H9 (cell line): Measurements from ENCODE around the gene CKS2. TPM values are rescaled to one million over a fixed set of nuclear protein-coding genes. Genes with fewer than 3 reads are reported as not detected.
A peak's percentile ranks its signal among the peaks of the same experiment; 100 is the strongest.

ENCODE experiments used
- DNase-seq: peaks from one replicate; pipeline ENCODE4 v3.0.0-alpha.2; 2017
- H2AFZ ChIP-seq: one replicate; pipeline ENCODE4 v1.6.1; 2013; ENCODE audit warnings: mild to moderate bottlenecking, low read length, control low read depth, moderate library complexity
- H2AK5ac ChIP-seq: 2 replicates; pipeline ENCODE4 v1.6.1; 2013; ENCODE audit warnings: low read length, control low read depth, mixed read lengths; ENCODE audit not compliant: insufficient read length
- H2BK120ac ChIP-seq: one replicate; pipeline ENCODE4 v1.6.1; 2013; ENCODE audit warnings: low read depth, mild to moderate bottlenecking, low read length, control low read depth, inconsistent platforms; ENCODE audit not compliant: poor library complexity, severe bottlenecking
- H2BK12ac ChIP-seq: 2 replicates; pipeline ENCODE4 v1.6.1; 2013; ENCODE audit warnings: low read length, control low read depth, mixed read lengths, low read depth; ENCODE audit not compliant: insufficient read length
- H2BK15ac ChIP-seq: 2 replicates; pipeline ENCODE4 v1.6.1; 2013; ENCODE audit warnings: low read depth, low read length, control low read depth
- H2BK20ac ChIP-seq: one replicate; pipeline ENCODE4 v1.6.1; 2013; ENCODE audit warnings: low read depth, mild to moderate bottlenecking, low read length, control low read depth, inconsistent platforms; ENCODE audit not compliant: poor library complexity, severe bottlenecking
- H2BK5ac ChIP-seq: 2 replicates; pipeline ENCODE4 v1.6.1; 2013; ENCODE audit warnings: low read length, control low read depth, mixed read lengths; ENCODE audit not compliant: insufficient read length
- H3K14ac ChIP-seq: 2 replicates; pipeline ENCODE4 v1.6.1; 2013; ENCODE audit warnings: low read length, control low read depth; ENCODE audit not compliant: insufficient read depth
- H3K18ac ChIP-seq: 2 replicates; pipeline ENCODE4 v1.6.1; 2013; ENCODE audit warnings: low read depth, mild to moderate bottlenecking, mixed read lengths, low read length, control low read depth; ENCODE audit not compliant: insufficient read length
- H3K23ac ChIP-seq: 2 replicates; pipeline ENCODE4 v1.6.1; 2013; ENCODE audit warnings: low read length, control low read depth, mixed read lengths, low read depth; ENCODE audit not compliant: insufficient read length
- H3K23me2 ChIP-seq: 2 replicates; pipeline ENCODE4 v1.6.1; 2013; ENCODE audit warnings: low read depth, mild to moderate bottlenecking, mixed read lengths, low read length, control low read depth; ENCODE audit not compliant: insufficient read length, poor library complexity, severe bottlenecking
- H3K27ac ChIP-seq: 2 replicates; pipeline ENCODE4 v1.5.1; 2013; ENCODE audit warnings: low read length, control low read depth, mixed read lengths, low read depth; ENCODE audit not compliant: insufficient read length
- H3K27me3 ChIP-seq: 2 replicates; pipeline ENCODE4 v1.6.1; 2013; ENCODE audit warnings: low read length, control low read depth, inconsistent platforms; ENCODE audit not compliant: insufficient read depth
- H3K4ac ChIP-seq: 2 replicates; pipeline ENCODE4 v1.6.1; 2013; ENCODE audit warnings: low read depth, mild to moderate bottlenecking, control low read depth, inconsistent platforms, low read length, moderate library complexity
- H3K4me1 ChIP-seq: 2 replicates; pipeline ENCODE4 v1.6.1; 2013; ENCODE audit warnings: low read length, control low read depth, inconsistent platforms; ENCODE audit not compliant: insufficient read depth
- H3K4me2 ChIP-seq: 2 replicates; pipeline ENCODE4 v1.6.1; 2013; ENCODE audit warnings: low read length, control low read depth, mixed read lengths; ENCODE audit not compliant: insufficient read length, insufficient read depth
- H3K56ac ChIP-seq: 2 replicates; pipeline ENCODE4 v1.6.1; 2013; ENCODE audit warnings: low read depth, mild to moderate bottlenecking, mixed read lengths, low read length, control low read depth; ENCODE audit not compliant: insufficient read length
- H3K79me1 ChIP-seq: 2 replicates; pipeline ENCODE4 v1.6.1; 2013; ENCODE audit warnings: low read depth, mild to moderate bottlenecking, moderate library complexity, low read length, control low read depth, inconsistent platforms; ENCODE audit not compliant: insufficient read depth, poor library complexity, severe bottlenecking
- H3K79me2 ChIP-seq: 2 replicates; pipeline ENCODE4 v1.6.1; 2013; ENCODE audit warnings: low read length, control low read depth, inconsistent platforms; ENCODE audit not compliant: insufficient read depth
- H3K9ac ChIP-seq: 2 replicates; pipeline ENCODE4 v1.6.1; 2013; ENCODE audit warnings: low read length, control low read depth, mixed read lengths; ENCODE audit not compliant: insufficient read length; ENCODE audit errors: extremely low read depth
- H3K9me3 ChIP-seq: one replicate; pipeline ENCODE4 v1.6.1; 2013; ENCODE audit warnings: low read depth, low read length, inconsistent platforms; ENCODE audit not compliant: control insufficient read depth
- H3T11ph ChIP-seq: one replicate; pipeline ENCODE4 v1.6.1; 2013; ENCODE audit warnings: mild to moderate bottlenecking, low read length, control low read depth, inconsistent platforms
- H4K20me1 ChIP-seq: one replicate; pipeline ENCODE4 v1.6.1; 2013; ENCODE audit not compliant: control insufficient read depth, insufficient read length, insufficient read depth
- H4K5ac ChIP-seq: 2 replicates; pipeline ENCODE4 v1.6.1; 2013; ENCODE audit warnings: low read depth, mild to moderate bottlenecking, mixed read lengths, low read length, control low read depth; ENCODE audit not compliant: insufficient read length
- H4K8ac ChIP-seq: replicated peaks from 2 replicates; pipeline ENCODE4 v1.6.1; 2013; ENCODE audit warnings: low read length, control low read depth, mixed read lengths, low read depth; ENCODE audit not compliant: insufficient read length
- H4K91ac ChIP-seq: 2 replicates; pipeline ENCODE4 v1.6.1; 2013; ENCODE audit warnings: low read depth, mild to moderate bottlenecking, moderate library complexity, mixed read lengths, low read length, control low read depth; ENCODE audit not compliant: insufficient read length
- H3K27ac Mint-ChIP-seq, 3 experiments: 2 replicates in 2 of 3; 3 replicates in 1 of 3; pipeline ENCODE4 v1.8.0; 2020 to 2021; ENCODE audit warnings: mixed read lengths in 3 of 3, mild to moderate bottlenecking in 1 of 3, moderate library complexity in 1 of 3
- H3K27me3 Mint-ChIP-seq: 2 replicates; pipeline ENCODE4 v1.8.0; 2021; ENCODE audit warnings: low read depth, mild to moderate bottlenecking, moderate library complexity, mixed read lengths
- H3K36me3 Mint-ChIP-seq, 3 experiments: 2 replicates in 2 of 3; 3 replicates in 1 of 3; pipeline ENCODE4 v1.8.0; 2020 to 2021; ENCODE audit warnings: low read depth in 3 of 3, mixed read lengths in 3 of 3; ENCODE audit not compliant: insufficient read depth in 1 of 3
- H3K4me1 Mint-ChIP-seq, 2 experiments: 2 replicates each; pipeline ENCODE4 v1.8.0; 2020; ENCODE audit warnings: mixed read lengths in 2 of 2
- H3K4me3 Mint-ChIP-seq, 2 experiments: 2 replicates in 1 of 2; 3 replicates in 1 of 2; pipeline ENCODE4 v1.8.0; 2020 to 2021; ENCODE audit warnings: mild to moderate bottlenecking in 2 of 2, mixed read lengths in 2 of 2, moderate library complexity in 1 of 2
- H3K9me3 Mint-ChIP-seq, 2 experiments: 2 replicates in 1 of 2; 3 replicates in 1 of 2; pipeline ENCODE4 v1.8.0; 2020; ENCODE audit warnings: mild to moderate bottlenecking in 2 of 2, mixed read lengths in 2 of 2, moderate library complexity in 1 of 2
- WGBS: extraction: QIAGEN DNeasy Blood & Tissue Kit; methylation state at CpG from one replicate; pipeline ENCODE4 v1.1.7; 2013; ENCODE audit warnings: missing lambda C conversion rate, low lambda C conversion rate, mixed read lengths; ENCODE audit not compliant: insufficient read length; ENCODE audit errors: extremely low coverage; 5-methylcytosine and 5-hydroxymethylcytosine counted together
- total RNA-seq: library from RNA; stranded (reverse); gene quantifications from 2 replicates; pipeline ENCODE4 v1.2.1, GENCODE V29; 2021
- TF ChIP-seq, protein P1 (sequence below): fragments of 200-600 bp; sonication (generic); conservative IDR thresholded peaks from 3 replicates; pipeline ENCODE4 v1.8.0; 2021; ENCODE audit warnings: antibody characterized with exemption, mild to moderate bottlenecking

The CKS2 gene
- total RNA-seq, 1 experiment from 2014 or later: 211 TPM

DNA sequence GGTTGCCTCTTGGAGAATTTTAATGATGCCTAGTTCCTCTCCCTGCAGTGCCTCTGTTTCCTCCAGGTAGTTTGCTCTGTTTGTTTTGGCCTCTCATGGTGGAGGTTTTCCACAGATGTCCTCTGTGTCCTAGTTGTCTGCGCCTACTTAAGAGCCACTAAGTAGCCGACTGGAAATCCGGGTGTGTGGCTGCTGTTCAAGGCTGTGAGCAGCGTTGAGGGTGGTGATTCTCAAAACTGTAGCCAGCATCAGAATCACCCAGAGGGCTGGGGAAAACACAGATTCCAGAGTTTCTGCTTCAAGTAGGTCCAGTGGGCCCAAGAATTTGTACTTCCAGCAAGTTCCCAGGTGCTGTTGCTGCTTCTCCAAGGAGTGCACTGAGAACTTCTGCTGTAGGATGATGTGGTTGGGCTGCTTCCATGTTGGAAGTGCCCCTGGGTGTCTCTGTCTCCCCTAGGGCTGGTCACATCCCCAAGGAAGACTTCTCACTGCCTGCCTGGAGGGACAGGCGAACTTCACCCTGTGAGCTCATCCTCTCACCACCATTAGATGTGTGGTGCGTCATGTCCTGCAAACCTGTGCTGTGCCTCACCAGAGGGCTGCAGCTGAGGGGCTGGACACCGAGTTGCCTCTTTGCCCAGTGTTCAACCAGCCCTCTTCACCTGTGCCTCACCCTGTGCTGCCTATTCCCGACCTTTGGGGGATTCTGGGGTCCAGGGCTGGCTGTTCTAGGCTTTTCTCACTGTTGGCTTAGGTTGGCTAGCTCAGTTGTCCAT lies 42.1 kb downstream of the CKS2 start:
- Histone ChIP-seq H3K27me3 (no peaks in the 10 kb centered on the region), H2BK12ac (no peak overlapping the region), H3K4me1 (no peaks in the 10 kb centered on the region), H2BK120ac (no peak overlapping the region), H3K18ac (no peak overlapping the region), H3K56ac (no peak overlapping the region), H2AK5ac (no peak overlapping the region), H3K14ac (no peak overlapping the region), H3K4ac (no peak overlapping the region), H2BK15ac (no peak overlapping the region), H3T11ph (no peak overlapping the region), H4K20me1 (no peaks in the 10 kb centered on the region), H3K9me3 (no peaks in the 10 kb centered on the region), H3K79me2 (no peaks in the 10 kb centered on the region), H4K5ac (no peak overlapping the region), H3K27ac (no peak overlapping the region), H3K79me1 (no peaks in the 10 kb centered on the region), H4K91ac (no peak overlapping the region), H3K9ac (no peak overlapping the region), H3K4me2 (no peak overlapping the region), H2BK20ac (no peak overlapping the region), H2BK5ac (no peak overlapping the region), H2AFZ (no peak overlapping the region), H3K23me2 (no peaks in the 10 kb centered on the region), H4K8ac (no peak overlapping the region), H3K23ac (no peak overlapping the region)
- no peaks in the 10 kb centered on the region for H3K27me3 Mint-ChIP-seq
- H3K9me3 Mint-ChIP-seq: no peaks in the 10 kb centered on the region
- WGBS: no CpG with 5 or more reads among the region's 8 CpGs
- no peak for DNase-seq
- H3K27ac Mint-ChIP-seq: peak overlapping the region in 1 of 3 experiments; percentile 63; a peak in 1 of 7 replicates
- TF ChIP-seq, protein P1, sequence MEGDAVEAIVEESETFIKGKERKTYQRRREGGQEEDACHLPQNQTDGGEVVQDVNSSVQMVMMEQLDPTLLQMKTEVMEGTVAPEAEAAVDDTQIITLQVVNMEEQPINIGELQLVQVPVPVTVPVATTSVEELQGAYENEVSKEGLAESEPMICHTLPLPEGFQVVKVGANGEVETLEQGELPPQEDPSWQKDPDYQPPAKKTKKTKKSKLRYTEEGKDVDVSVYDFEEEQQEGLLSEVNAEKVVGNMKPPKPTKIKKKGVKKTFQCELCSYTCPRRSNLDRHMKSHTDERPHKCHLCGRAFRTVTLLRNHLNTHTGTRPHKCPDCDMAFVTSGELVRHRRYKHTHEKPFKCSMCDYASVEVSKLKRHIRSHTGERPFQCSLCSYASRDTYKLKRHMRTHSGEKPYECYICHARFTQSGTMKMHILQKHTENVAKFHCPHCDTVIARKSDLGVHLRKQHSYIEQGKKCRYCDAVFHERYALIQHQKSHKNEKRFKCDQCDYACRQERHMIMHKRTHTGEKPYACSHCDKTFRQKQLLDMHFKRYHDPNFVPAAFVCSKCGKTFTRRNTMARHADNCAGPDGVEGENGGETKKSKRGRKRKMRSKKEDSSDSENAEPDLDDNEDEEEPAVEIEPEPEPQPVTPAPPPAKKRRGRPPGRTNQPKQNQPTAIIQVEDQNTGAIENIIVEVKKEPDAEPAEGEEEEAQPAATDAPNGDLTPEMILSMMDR: no peak
- H3K4me1 Mint-ChIP-seq: no peaks in the 10 kb centered on the region
- H3K36me3 Mint-ChIP-seq: peaks cover 52 to 100% (median 99%) of the 10 kb centered on the region in 3 experiments; a peak in 6 of 7 replicates
- H3K4me3 Mint-ChIP-seq: no peak overlapping the region
